NCI-H524 (cell line): ENCODE data around the gene CBLC.
A peak's percentile ranks its signal among the peaks of the same experiment; 100 is the strongest.
"Not testable (repeated sequence)": the region's sequence is repeated elsewhere in the genome, so short reads cannot be mapped to it uniquely, and the experiment has no call there.

ENCODE experiments used
- DNase-seq, 2 experiments: peaks; one replicate each; lab custom pipeline; 2025; lab: John Stamatoyannopoulos, UW

Gene CBLC

GRCh38 chr19:44765033-44765948 is 12.4 kb upstream of the CBLC start:
- no peak for DNase-seq

DNA sequence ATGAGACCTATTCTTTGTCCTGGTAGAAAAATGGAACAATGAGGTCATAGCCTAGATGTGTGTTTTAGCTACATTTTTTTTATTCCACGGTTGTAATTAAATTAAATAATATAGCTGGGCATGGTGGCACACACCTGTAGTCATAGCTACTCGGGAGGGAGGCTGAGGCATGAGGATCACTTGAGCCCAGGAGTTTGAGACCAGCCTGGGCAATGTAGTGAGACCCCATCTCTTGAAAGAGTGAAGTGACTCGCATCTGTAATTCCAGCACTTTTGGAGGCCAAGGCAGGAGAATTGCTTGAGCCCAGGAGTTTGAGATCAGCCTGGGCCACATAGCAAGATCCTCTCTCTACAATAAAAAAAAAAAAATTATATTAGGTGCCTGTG is 11.7 kb upstream of the CBLC start:
- no peak for DNase-seq

DNA sequence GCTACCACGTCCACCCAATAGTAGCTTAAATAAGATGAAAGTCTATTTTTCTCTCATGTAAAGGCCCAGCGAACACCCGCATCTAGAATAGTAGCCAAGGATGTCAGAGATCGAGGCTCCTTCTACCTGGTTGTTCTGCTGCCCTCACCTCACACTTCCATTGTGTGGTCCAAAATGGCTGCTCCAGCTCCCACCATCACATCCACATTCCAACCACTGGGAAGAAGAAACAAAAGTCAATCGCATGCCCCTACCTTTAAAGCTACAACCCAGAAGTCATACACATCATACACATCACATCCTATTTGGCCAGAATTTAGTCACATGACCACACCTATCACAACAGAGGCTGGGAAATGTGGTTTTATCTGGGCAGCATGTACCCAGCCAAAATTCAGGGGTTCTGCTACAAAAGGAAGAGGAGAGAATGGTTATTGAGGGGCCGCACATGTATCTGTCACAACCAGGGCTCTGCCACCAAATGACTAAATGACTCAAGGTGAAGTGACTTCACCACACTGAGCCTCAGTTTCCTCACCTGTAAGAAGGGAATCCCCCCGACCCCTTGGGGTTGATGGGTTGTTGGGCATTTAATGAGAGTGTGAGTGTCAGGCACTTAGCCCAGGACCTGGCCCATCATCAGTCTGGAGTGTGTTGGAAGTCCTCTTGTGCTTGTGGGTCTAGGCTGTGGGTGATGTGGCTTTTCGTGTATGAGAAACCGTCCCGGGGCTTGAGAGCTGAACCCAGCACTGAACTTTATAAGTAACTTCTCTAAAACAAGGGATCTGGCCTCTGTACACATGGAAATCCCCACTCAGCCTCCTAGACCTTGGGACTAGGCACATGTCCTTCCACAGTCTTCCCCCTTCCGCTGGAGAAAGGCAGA is 10.2 kb upstream of the CBLC start:
- DNase-seq = no peak

GRCh38 chr19:44770550-44771257 is 7.0 kb upstream of the CBLC start:
- DNase-seq = peak; percentile 64 to 86

DNA sequence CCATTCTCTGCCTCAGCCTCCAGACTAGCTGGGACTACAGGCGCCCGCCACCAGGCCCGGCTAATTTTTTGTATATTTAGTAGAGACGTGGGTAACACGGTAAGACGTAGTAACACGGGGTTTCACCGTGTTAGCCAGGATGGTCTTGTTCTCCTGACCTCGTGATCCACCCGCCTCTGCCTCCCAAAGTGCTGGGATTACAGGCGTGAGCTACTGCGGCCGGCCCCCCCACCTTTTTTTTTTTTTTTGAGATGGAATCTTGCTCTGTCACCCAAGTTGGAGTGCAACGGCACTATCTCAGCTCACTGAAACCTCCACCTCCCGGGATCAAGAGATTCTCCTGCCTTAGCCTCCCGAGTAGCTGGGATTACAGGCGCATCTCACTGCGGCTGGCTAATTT is 5.5 kb upstream of the CBLC start:
- DNase-seq = not testable (repeated sequence)

- no peak for DNase-seq
These were observed 4.7 kb upstream of the CBLC start for GRCh38 chr19:44772959-44773358.

GRCh38 chr19:44775676-44776240 is 1.9 kb upstream of the CBLC start:
- DNase-seq = no peak

DNA sequence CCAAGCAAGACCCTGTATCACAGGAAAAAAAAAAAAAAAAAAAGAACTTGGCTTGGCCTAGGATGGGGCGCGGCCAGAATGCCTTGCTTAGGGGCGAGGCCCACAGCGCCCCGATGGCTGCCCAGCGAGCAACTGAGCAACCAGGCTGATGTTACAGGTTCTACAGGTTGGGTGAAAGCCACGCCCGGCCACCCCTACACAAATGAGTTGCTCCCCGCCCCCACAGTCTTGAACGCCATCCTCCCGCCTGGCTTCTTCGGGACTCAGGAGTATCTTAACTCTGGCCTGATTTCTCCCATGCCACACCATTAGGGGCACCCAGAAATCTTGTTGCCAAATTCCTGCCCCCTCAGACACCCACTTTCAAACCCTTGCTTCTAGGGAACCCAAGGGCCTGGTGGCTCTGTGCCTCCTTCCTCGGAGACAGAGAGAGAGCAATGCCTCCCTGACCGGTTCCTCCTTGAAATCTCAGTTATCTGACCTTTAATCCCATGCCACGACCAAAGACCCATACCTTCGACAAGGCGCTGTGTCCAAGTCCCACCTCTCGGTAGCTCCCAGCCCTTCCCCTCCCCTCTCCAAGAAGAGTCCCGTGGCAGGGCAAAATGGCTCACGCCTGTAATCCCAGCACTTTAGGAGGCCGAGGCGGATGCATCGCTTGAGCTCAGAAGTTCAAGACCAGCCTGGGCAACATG is 1.1 kb upstream of the CBLC start:
- no peak for DNase-seq

DNA sequence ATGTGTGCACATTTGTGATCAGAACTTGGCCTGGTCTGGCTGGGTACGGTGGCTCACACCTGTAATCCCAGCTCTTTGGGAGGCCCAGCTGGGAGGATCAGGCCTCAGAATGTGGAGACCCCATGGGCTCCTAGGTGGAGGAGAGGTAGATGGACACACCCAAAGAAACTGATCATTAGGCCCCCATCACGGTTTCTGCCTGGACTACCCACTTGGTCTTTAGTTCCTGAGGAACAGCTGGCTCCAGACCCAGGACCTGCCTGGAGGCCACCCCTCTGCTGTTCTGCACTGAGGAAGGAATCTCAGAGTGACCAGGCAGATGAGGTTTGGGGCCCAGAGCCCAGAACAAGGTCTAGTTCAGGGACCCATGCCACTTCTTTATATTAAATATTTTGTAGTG is 1.5 kb downstream of the CBLC start:
- no peak for DNase-seq

DNA sequence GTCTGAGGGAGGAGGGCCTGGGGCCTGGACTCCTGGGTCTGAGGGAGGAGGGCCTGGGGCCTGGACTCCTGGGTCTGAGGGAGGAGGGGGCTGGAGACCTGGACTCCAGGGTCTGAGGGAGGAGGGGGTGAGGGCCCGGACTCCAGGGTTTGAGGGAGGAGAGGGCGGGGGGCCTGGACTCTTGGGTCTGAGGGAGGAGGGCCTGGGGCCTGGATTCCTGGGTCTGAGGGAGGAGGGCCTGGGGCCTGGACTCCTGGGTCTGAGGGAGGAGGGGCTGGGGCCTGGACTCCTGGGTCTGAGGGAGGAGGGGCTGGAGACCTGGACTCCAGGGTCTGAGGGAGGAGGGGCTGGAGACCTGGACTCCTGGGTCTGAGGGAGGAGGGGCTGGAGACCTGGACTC is 4.0 kb downstream of the CBLC start:
- not testable (repeated sequence) for DNase-seq

GRCh38 chr19:44782729-44783128 is 5.0 kb downstream of the CBLC start:
- DNase-seq = peak in 1 of 2 experiments; percentile 24

- DNase-seq = no peak
These were observed 5.9 kb downstream of the CBLC start for GRCh38 chr19:44783545-44783944.

DNA sequence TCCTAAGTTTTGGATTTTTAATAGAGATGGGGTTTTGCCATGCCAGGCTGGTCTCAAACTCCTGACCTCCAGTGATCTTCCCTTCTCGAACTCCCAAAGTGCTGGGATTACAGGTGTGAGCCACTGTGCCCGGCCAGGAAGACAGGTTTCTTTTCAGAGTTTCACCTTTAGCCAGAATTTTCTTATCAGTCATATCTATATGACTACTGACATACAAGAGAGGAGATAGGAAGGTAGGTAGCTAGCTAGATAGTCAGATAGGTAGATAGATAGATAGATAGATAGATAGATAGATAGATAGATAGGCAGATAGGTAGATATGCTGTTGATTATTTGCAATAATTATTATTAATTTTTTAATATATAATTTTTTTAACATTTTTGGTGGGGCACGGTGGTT is 7.6 kb downstream of the CBLC start:
- DNase-seq = no peak

GRCh38 chr19:44785993-44786392 is 8.3 kb downstream of the CBLC start:
- DNase-seq = no peak

GRCh38 chr19:44788971-44789370 is 11.3 kb downstream of the CBLC start:
- no peak for DNase-seq

DNA sequence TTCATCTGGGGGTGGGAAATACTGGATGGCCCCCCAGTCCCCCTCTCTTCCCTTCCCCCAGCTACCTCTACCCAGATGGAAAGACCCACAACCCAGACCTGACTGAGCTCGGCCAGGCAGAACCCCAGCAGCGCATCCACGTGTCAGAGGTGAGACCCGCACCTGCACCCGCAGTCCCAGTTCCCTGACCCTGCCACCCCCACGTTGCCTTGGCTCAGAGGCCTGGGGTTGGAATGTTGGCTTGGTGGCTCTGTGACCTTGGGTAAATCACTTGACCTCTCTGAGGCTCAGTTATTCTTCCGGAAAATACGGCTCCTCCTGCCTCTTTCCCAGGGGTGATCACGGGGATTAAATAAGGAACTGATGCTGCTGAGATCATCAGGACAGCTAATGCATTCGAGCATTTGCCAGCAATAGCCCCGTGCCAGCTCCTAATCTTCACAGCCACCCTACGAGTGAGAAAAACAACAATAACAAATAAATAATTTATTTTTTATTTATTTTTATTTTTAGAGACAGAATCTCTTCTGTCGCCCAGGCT is 12.3 kb downstream of the CBLC start:
- DNase-seq = no peak

DNA sequence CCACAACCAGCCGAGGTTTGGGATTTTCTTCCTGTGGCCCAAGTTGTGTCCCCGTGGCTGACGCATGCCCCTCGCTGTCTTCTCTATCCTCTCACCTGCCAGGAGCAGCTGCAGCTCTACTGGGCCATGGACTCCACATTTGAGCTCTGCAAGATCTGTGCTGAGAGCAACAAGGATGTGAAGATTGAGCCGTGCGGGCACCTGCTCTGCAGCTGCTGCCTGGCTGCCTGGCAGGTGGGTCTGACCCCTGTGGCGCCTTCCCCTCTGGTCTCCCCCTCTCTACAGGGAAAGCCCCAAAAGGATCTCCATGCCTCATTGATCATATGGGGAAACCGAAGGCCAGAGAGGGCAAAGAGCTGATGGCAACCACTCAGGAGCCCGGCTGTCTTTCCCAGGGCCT is 14.6 kb downstream of the CBLC start:
- no peak for DNase-seq

GRCh38 chr19:44794610-44795009 is 16.9 kb downstream of the CBLC start:
- DNase-seq = no peak

DNA sequence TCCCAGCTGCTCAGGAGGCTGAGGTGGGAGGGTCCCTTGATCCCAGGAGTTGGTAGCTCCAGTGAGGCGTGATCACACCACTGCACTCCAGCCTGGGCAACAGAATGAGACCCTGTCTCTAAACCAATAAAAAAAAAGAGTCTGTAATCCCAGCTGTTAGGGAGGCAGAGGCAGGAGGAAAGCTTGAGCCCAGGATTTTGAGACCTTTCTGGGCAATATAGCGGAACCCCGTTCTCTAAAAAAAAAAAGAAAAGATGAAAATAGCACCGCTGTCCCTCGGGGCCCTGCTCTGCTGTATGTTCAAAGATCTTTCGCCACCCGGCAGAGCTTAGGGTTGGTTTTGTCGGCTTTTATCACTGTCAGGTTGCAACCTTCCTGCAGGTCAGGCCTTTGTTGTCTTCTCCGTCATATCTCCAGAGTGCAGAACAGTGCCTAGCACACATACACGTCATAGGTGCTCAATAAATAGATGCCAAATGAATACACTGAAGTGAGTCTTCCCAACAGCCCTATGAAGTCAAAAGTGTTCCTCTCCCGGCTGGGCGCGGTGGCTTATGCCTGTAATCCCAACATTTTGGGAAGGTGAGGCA is 17.8 kb downstream of the CBLC start:
- DNase-seq = no peak

- no peak for DNase-seq
These were observed 19.0 kb downstream of the CBLC start for GRCh38 chr19:44796701-44797115.
